Lung (tissue), 12 donors: Measurements from ENCODE around the gene CDH13. TPM values are rescaled to one million over a fixed set of nuclear protein-coding genes. Genes with fewer than 3 reads are reported as not detected.

Experiments
- ATAC-seq: fragments of 200-7000 bp; cut with Tn5 transposase; one replicate; pipeline ENCODE4 v1.9.1; 2020; ENCODE audit warnings: moderate number of reproducible peaks; ENCODE audit not compliant: insufficient read depth, low FRiP score
- DNase-seq, 3 donors: peaks; one replicate each; pipeline ENCODE4 v3.0.0-alpha.2; 2013 to 2017
- H3K27ac ChIP-seq, 2 donors: one replicate each; pipeline ENCODE4 v1.5.1; 2013; ENCODE audit warnings: mild to moderate bottlenecking in 2 of 2, moderate library complexity in 2 of 2, control low read depth in 1 of 2, inconsistent platforms in 1 of 2, low read depth in 1 of 2, low read length in 1 of 2
- H3K27me3 ChIP-seq, 3 donors: one replicate each; pipeline ENCODE4 v1.5.1; 2013; ENCODE audit warnings: low read length in 2 of 3; ENCODE audit not compliant: control insufficient read depth in 3 of 3, insufficient read depth in 3 of 3
- H3K36me3 ChIP-seq, 4 donors: one replicate each; pipeline ENCODE4 v1.5.1; 2013; ENCODE audit warnings: low read length in 4 of 4, mild to moderate bottlenecking in 1 of 4, moderate library complexity in 1 of 4; ENCODE audit not compliant: control insufficient read depth in 4 of 4, insufficient read depth in 4 of 4
- H3K4me1 ChIP-seq, 5 donors: one replicate each; pipeline ENCODE4 v1.5.1; 2013; ENCODE audit warnings: low read length in 5 of 5, mild to moderate bottlenecking in 2 of 5, moderate library complexity in 1 of 5; ENCODE audit not compliant: control insufficient read depth in 5 of 5, insufficient read depth in 5 of 5
- H3K4me3 ChIP-seq: one replicate; pipeline ENCODE4 v1.5.1; 2013; ENCODE audit warnings: mild to moderate bottlenecking, control low read depth, moderate library complexity
- H3K9ac ChIP-seq, 2 donors: one replicate each; pipeline ENCODE4 v1.5.1; 2013; ENCODE audit warnings: low read length in 2 of 2, control low read depth in 1 of 2; ENCODE audit not compliant: insufficient read depth in 1 of 2
- H3K9me3 ChIP-seq, 4 donors: one replicate each; pipeline ENCODE4 v1.5.1; 2013; ENCODE audit warnings: low read length in 3 of 4, mild to moderate bottlenecking in 1 of 4, moderate library complexity in 1 of 4; ENCODE audit not compliant: control insufficient read depth in 4 of 4, insufficient read depth in 3 of 4
- CTCF ChIP-seq: IDR thresholded peaks from 2 replicates; pipeline ENCODE4 v1.5.1; 2012; ENCODE audit warnings: mild to moderate bottlenecking; ENCODE audit errors: control extremely low read depth, extremely low read depth
- WGBS, 2 donors: extraction: QIAGEN DNeasy Blood & Tissue Kit; methylation state at CpG; one replicate each; pipeline ENCODE4 v1.1.7; 2013; 5-methylcytosine and 5-hydroxymethylcytosine counted together
- polyA plus RNA-seq, 2 donors: library from polyadenylated mRNA; stranded (reverse); fragments of 200-250 nt; gene quantifications; one replicate each; pipeline ENCODE4 v1.2.1, GENCODE V29; 2013
- total RNA-seq, 2 donors: library from RNA; depleted of rRNA in 1 of 2; stranded (reverse); fragments of >200 nt in 1 of 2; gene quantifications; one replicate each; pipeline ENCODE4 v1.2.1, GENCODE V29; 2014 to 2021
- donor health status: control.
- donor health status: control.
- donor health status: Bipolar disorder and iron deficiency.
- donor health status: healthy.
- donor health status: DM: yes; HTN: yes; CAD: no.

CDH13 gene
- total and polyA plus RNA-seq, 4 donors, result 2.1 to 12.3 (median 7.3) TPM

- no peak for TF ChIP-seq CTCF
- DNase-seq, result no peak
Measured at GRCh38 chr16:83661656-83662055, 1034.9 kb downstream of the CDH13 start.

GRCh38 chr16:83666449-83666848 lies 1039.7 kb downstream of the CDH13 start:
- Histone ChIP-seq H3K4me3 (no peak overlapping the region), H3K4me1 (no peaks in the 10 kb centered on the region), H3K27ac (no peak overlapping the region), H3K27me3 (no peaks in the 10 kb centered on the region), H3K9me3 (peaks cover 0 to 7% (median 2%) of the 10 kb centered on the region in 4 donors), H3K9ac (no peak overlapping the region), H3K36me3 (peaks cover 0 to 4% (median 0%) of the 10 kb centered on the region in 4 donors)
- 80 to 85% methylated on average over 2 of the region's 2 CpGs for WGBS, 2 donors
- ATAC-seq (no peak), DNase-seq (no peak)
- TF ChIP-seq CTCF, result no peak

More at GRCh38 chr16:83661656-83662055, 1034.9 kb downstream of the CDH13 start:
- Histone ChIP-seq H3K36me3 (no peaks in the 10 kb centered on the region), H3K4me3 (no peak overlapping the region), H3K4me1 (no peaks in the 10 kb centered on the region), H3K27ac (no peak overlapping the region), H3K9me3 (peaks cover 0 to 6% (median 2%) of the 10 kb centered on the region in 4 donors), H3K9ac (no peak overlapping the region), H3K27me3 (no peaks in the 10 kb centered on the region)
- no peak for ATAC-seq

- Histone ChIP-seq H3K9me3 (peaks cover 0 to 7% (median 1%) of the 10 kb centered on the region in 4 donors), H3K4me3 (no peak overlapping the region), H3K9ac (no peak overlapping the region), H3K27ac (no peak overlapping the region), H3K27me3 (no peaks in the 10 kb centered on the region), H3K36me3 (peaks cover 0 to 11% (median 0%) of the 10 kb centered on the region in 4 donors), H3K4me1 (no peaks in the 10 kb centered on the region)
- DNase-seq (no peak), ATAC-seq (no peak)
- WGBS, 2 donors, result 76 to 85% methylated on average over 5 of the region's 5 CpGs
- no peak for TF ChIP-seq CTCF
Measured at GRCh38 chr16:83669456-83669855, 1042.7 kb downstream of the CDH13 start.

- 3 to 19% methylated on average over 5 of the region's 5 CpGs for WGBS, 2 donors
- DNase-seq, result peak in 1 of 3 donors; percentile 10
- no peaks in the 10 kb centered on the region for H3K27me3 ChIP-seq
- no peak overlapping the region for H3K4me3 ChIP-seq
- no peaks in the 10 kb centered on the region for H3K4me1 ChIP-seq
- no peak overlapping the region for H3K9ac ChIP-seq
- peaks cover 0 to 2% (median 1%) of the 10 kb centered on the region in 4 donors for H3K9me3 ChIP-seq
- H3K27ac ChIP-seq, result no peak overlapping the region
- TF ChIP-seq CTCF, result no peak
- H3K36me3 ChIP-seq, result peaks cover 0 to 11% (median 0%) of the 10 kb centered on the region in 4 donors
- no peak for ATAC-seq
Measured at GRCh38 chr16:83674931-83675535, 1048.3 kb downstream of the CDH13 start.
